OCI-LY7 (cell line): ENCODE measurements around the gene TCF12.

Source experiments
- EZH2phosphoT487 ChIP-seq: fragments of 200-600 bp; sonication (generic); IDR thresholded peaks from 2 replicates; pipeline ENCODE4 v1.6.1; 2018; ENCODE audit warnings: low read depth, borderline replicate concordance, mild to moderate bottlenecking, mixed run types, antibody characterized with exemption, low read length, moderate library complexity, mixed read lengths
- TF ChIP-seq, protein P1 (sequence below): fragments of 200-600 bp; sonication (generic); conservative IDR thresholded peaks from 2 replicates; pipeline ENCODE4 v1.5.1; 2014; ENCODE audit warnings: mild to moderate bottlenecking, antibody characterized with exemption, low read length, moderate library complexity, mixed read lengths

DNA sequence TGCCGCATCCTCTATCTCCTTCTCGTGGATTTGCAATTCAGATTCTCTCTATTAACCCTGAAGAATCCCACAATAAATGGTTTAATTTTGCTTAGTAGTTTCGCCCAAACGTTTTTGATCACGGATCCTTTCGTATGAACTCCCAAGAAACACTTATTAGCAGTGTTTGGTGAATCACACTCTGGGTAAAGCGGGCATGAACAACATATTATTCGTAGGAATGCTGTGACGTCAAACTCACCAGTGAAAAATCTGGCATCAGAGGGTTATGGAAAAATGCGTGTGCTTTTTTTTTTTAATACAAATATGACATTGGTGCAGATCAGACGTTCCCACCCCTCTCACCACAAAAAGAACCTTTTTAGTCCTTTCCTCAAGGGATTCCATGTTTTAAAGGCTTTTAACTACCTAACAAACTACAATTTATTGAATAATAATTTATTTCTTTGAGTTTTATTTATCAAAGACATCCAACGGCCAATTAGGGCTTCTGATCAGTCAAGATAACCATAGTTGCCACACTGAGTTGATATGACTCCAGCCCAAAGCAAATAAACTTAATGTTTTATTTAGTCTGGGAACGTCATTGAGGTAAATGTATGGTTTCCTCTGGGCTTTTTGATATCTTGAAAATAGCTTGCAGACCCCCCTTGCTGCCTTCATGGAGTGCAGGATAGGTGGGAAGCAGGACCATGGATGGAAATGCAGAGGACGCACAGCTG is 412.3 kb downstream of the TCF12 start:
- TF ChIP-seq, protein P1, sequence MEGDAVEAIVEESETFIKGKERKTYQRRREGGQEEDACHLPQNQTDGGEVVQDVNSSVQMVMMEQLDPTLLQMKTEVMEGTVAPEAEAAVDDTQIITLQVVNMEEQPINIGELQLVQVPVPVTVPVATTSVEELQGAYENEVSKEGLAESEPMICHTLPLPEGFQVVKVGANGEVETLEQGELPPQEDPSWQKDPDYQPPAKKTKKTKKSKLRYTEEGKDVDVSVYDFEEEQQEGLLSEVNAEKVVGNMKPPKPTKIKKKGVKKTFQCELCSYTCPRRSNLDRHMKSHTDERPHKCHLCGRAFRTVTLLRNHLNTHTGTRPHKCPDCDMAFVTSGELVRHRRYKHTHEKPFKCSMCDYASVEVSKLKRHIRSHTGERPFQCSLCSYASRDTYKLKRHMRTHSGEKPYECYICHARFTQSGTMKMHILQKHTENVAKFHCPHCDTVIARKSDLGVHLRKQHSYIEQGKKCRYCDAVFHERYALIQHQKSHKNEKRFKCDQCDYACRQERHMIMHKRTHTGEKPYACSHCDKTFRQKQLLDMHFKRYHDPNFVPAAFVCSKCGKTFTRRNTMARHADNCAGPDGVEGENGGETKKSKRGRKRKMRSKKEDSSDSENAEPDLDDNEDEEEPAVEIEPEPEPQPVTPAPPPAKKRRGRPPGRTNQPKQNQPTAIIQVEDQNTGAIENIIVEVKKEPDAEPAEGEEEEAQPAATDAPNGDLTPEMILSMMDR = no peak
- TF ChIP-seq EZH2phosphoT487 = no peak
